Left lung (tissue), 10 donors: Measurements from ENCODE around the gene PYGB. TPM values are rescaled to one million over a fixed set of nuclear protein-coding genes. Genes with fewer than 3 reads are reported as not detected.

Experiments used
- ATAC-seq: fragments of 200-7000 bp; cut with Tn5 transposase; one replicate; pipeline ENCODE4 v1.9.1; 2020; ENCODE audit warnings: moderate library complexity
- DNase-seq, 4 donors: peaks; one replicate each; pipeline ENCODE4 v3.0.0-alpha.2; 2013 to 2020
- H3K27ac ChIP-seq, 2 donors: fragments of 200-600 bp; sonication (generic) in 1 of 2; one replicate each; pipeline versions ENCODE4 v1.5.0 to v1.8.0; 2020 to 2021
- H3K27me3 ChIP-seq, 2 donors: fragments of 200-600 bp; sonication (generic) in 1 of 2; one replicate each; pipeline versions ENCODE4 v1.5.0 to v1.8.0; 2020 to 2021
- H3K36me3 ChIP-seq, 2 donors: fragments of 200-600 bp; sonication (generic) in 1 of 2; one replicate each; pipeline versions ENCODE4 v1.5.0 to v1.8.0; 2020 to 2021
- H3K4me1 ChIP-seq, 2 donors: fragments of 200-600 bp; one replicate each; pipeline ENCODE4 v1.8.0; 2021
- H3K4me3 ChIP-seq, 2 donors: fragments of 200-600 bp; sonication (generic) in 1 of 2; one replicate each; pipeline versions ENCODE4 v1.5.0 to v1.8.0; 2020 to 2021; ENCODE audit warnings: mild to moderate bottlenecking in 1 of 2
- H3K9me3 ChIP-seq, 2 donors: fragments of 200-600 bp; sonication (generic) in 1 of 2; one replicate each; pipeline versions ENCODE4 v1.5.0 to v1.8.0; 2020 to 2021
- CTCF ChIP-seq, 2 donors: fragments of 200-600 bp; sonication (generic) in 1 of 2; IDR thresholded peaks; one replicate each; pipeline versions ENCODE4 v1.5.0 to v1.8.0; 2021; ENCODE audit warnings: antibody characterized with exemption in 2 of 2
- intact Hi-C, 2 donors: fragments of 100-400 bp; cut with DNase I; formaldehyde crosslinking; loops; one replicate each; pipeline versions ENCODE4 v1.11.2 to v1.14.2; 2022
- polyA plus RNA-seq, 6 donors: library from polyadenylated mRNA; unstranded; fragments of 120-200 nt; gene quantifications; one replicate each; pipeline ENCODE4 v1.2.1, GENCODE V29; 2013; ENCODE audit not compliant: insufficient read length in 6 of 6
- total RNA-seq, 2 donors: library from RNA; stranded (reverse); fragmentation: NEBNext Ultra II Directional; extraction: Animal tissue kit (Norgen Biotek cat#: 25700); gene quantifications; one replicate each; pipeline ENCODE4 v1.2.1, GENCODE V29; 2021
- donor health status: DM: no; HTN: yes; CAD: no.
- donor health status: DM: no; HTN: no; CAD: no.

The PYGB gene
- total and polyA plus RNA-seq, 8 donors = 37.8 to 81.3 (median 47.8) TPM

GRCh38 chr20:25225642-25226432 is 22.0 kb upstream of the PYGB start:
- intact Hi-C loops = no loop called here
- no peak overlapping the region for H3K27ac ChIP-seq
- no peak overlapping the region for H3K4me3 ChIP-seq
- peaks cover 10 to 16% of the 10 kb centered on the region in 2 donors for H3K4me1 ChIP-seq
- H3K36me3 ChIP-seq = peaks cover 0 to 41% of the 10 kb centered on the region in 2 donors
- H3K27me3 ChIP-seq = no peaks in the 10 kb centered on the region
- ATAC-seq (no peak), DNase-seq (no peak)
- no peaks in the 10 kb centered on the region for H3K9me3 ChIP-seq
- TF ChIP-seq CTCF (IDR thresholded peaks at IDR 0.05) = no peak

- DNase-seq (no peak), ATAC-seq (peak; percentile 50)
- peak overlapping the region; percentile 48 to 65 for H3K27ac ChIP-seq
- H3K9me3 ChIP-seq = no peaks in the 10 kb centered on the region
- H3K36me3 ChIP-seq = peaks cover 0 to 33% of the 10 kb centered on the region in 2 donors
- H3K4me1 ChIP-seq = peaks cover 10 to 16% of the 10 kb centered on the region in 2 donors
- H3K27me3 ChIP-seq = no peaks in the 10 kb centered on the region
- no peak for TF ChIP-seq CTCF (IDR thresholded peaks at IDR 0.05)
- no peak overlapping the region for H3K4me3 ChIP-seq
- intact Hi-C loops = no loop called here
Observed at GRCh38 chr20:25226433-25227316, 21.2 kb upstream of the PYGB start.

GRCh38 chr20:25227317-25227831 is 20.5 kb upstream of the PYGB start:
- Histone ChIP-seq H3K36me3 (peaks cover 0 to 26% of the 10 kb centered on the region in 2 donors), H3K9me3 (no peaks in the 10 kb centered on the region), H3K27me3 (no peaks in the 10 kb centered on the region), H3K4me3 (no peak overlapping the region), H3K4me1 (peaks cover 10 to 16% of the 10 kb centered on the region in 2 donors), H3K27ac (peak overlapping the region; percentile 48 to 65)
- DNase-seq (no peak), ATAC-seq (peak; percentile 49)
- no peak for TF ChIP-seq CTCF (IDR thresholded peaks at IDR 0.05)
- intact Hi-C loops = no loop called here

- H3K9me3 ChIP-seq = no peaks in the 10 kb centered on the region
- TF ChIP-seq CTCF (IDR thresholded peaks at IDR 0.05) = no peak
- H3K27me3 ChIP-seq = peaks cover 0 to 5% of the 10 kb centered on the region in 2 donors
- H3K4me3 ChIP-seq = no peak overlapping the region
- intact Hi-C loops = no loop called here
- peaks cover 0 to 14% of the 10 kb centered on the region in 2 donors for H3K36me3 ChIP-seq
- no peak for DNase-seq
- H3K27ac ChIP-seq = no peak overlapping the region
- ATAC-seq = no peak
- peaks cover 10 to 16% of the 10 kb centered on the region in 2 donors for H3K4me1 ChIP-seq
Observed at GRCh38 chr20:25229486-25230165, 18.3 kb upstream of the PYGB start.
